K562 (cell line): ENCODE data around the gene MYO3B. TPM values are rescaled to one million over a fixed set of nuclear protein-coding genes. Genes with fewer than 3 reads are reported as not detected.

Experiments used
- ATF4 ChIP-seq: fragments of 450-650 bp; formaldehyde crosslinking; IDR thresholded peaks from 2 replicates; pipeline ENCODE4 v1.4.0; 2022; ENCODE audit warnings: mild to moderate bottlenecking, moderate library complexity
- ATF6 ChIP-seq: sonication (generic); formaldehyde crosslinking; IDR thresholded peaks from 2 replicates; pipeline ENCODE4 v1.4.0; 2020; ENCODE audit warnings: mild to moderate bottlenecking, missing genetic modification reagents
- CCNT2 ChIP-seq: IDR thresholded peaks from 2 replicates; pipeline ENCODE4 v1.6.1; 2011; ENCODE audit warnings: borderline replicate concordance, low read depth, mild to moderate bottlenecking, moderate library complexity, mixed read lengths, low read length; ENCODE audit not compliant: insufficient read length; ENCODE audit errors: extremely low read depth
- E2F1 ChIP-seq: sonication (generic); formaldehyde crosslinking; IDR thresholded peaks from 2 replicates; pipeline ENCODE4 v1.8.1; 2023; ENCODE audit warnings: mild to moderate bottlenecking, missing genetic modification reagents, moderate library complexity
- ETS1 ChIP-seq: conservative IDR thresholded peaks from 2 replicates; pipeline ENCODE4 v1.6.1; 2011; ENCODE audit warnings: low read depth, mild to moderate bottlenecking, low read length; ENCODE audit not compliant: control insufficient read depth
- FOSL1 ChIP-seq: fragments of 200-800 bp; sonication (Bioruptor generic); conservative IDR thresholded peaks from 2 replicates; pipeline ENCODE4 v1.6.1; 2016; ENCODE audit warnings: missing genetic modification characterization, missing compliant biosample characterization
- FUS ChIP-seq: fragments of 200-400 bp; formaldehyde crosslinking; optimal IDR thresholded peaks from 2 replicates; pipeline ENCODE3; 2017; ENCODE audit warnings: low read depth, low read length
- HLTF ChIP-seq: fragments of 450-650 bp; IDR thresholded peaks from 2 replicates; pipeline ENCODE4 v1.6.1; 2016
- MEF2D ChIP-seq: conservative IDR thresholded peaks from 2 replicates; pipeline ENCODE4 v1.6.1; 2016; ENCODE audit warnings: low read depth, missing genetic modification characterization, missing compliant biosample characterization
- POLR2AphosphoS2 ChIP-seq: IDR thresholded peaks from 2 replicates; pipeline ENCODE4 v1.6.1; 2012; ENCODE audit warnings: low read length, improper control_type of control experiment
- RBM25 ChIP-seq: fragments of 200-400 bp; formaldehyde crosslinking; IDR thresholded peaks from 2 replicates; pipeline ENCODE4 v1.6.1; 2018; ENCODE audit warnings: low read length, low read depth, moderate library complexity; ENCODE audit not compliant: severe bottlenecking
- SFPQ ChIP-seq: fragments of 200-400 bp; formaldehyde crosslinking; IDR thresholded peaks from 2 replicates; pipeline ENCODE4 v1.6.1; 2017; ENCODE audit warnings: mild to moderate bottlenecking, low read depth, low read length, moderate library complexity
- SOX6 ChIP-seq: fragments of 450-650 bp; IDR thresholded peaks from 2 replicates; pipeline ENCODE4 v1.6.1; 2014; ENCODE audit warnings: mild to moderate bottlenecking
- TAF7 ChIP-seq: fragments of 450-650 bp; IDR thresholded peaks from 2 replicates; pipeline ENCODE4 v1.6.1; 2016; ENCODE audit warnings: missing genetic modification characterization, missing compliant biosample characterization
- TFAM ChIP-seq: fragments of 250-450 bp; sonication (Bioruptor Pico); conservative IDR thresholded peaks from 2 replicates; pipeline ENCODE4 v1.5.0; 2021; ENCODE audit warnings: mild to moderate bottlenecking, moderate library complexity
- TGIF2 ChIP-seq: sonication (generic); formaldehyde crosslinking; IDR thresholded peaks from 2 replicates; pipeline ENCODE4 v1.8.1; 2022; ENCODE audit warnings: mild to moderate bottlenecking, missing genetic modification reagents, moderate library complexity
- ZNF121 ChIP-seq: sonication (generic); formaldehyde crosslinking; conservative IDR thresholded peaks from 2 replicates; pipeline ENCODE4 v1.8.0; 2022; ENCODE audit warnings: missing genetic modification reagents
- ZNF146 ChIP-seq: IDR thresholded peaks from one replicate; pipeline ENCODE4 v1.6.1; 2018; ENCODE audit warnings: missing compliant biosample characterization; ENCODE audit not compliant: unreplicated experiment
- ZNF274 ChIP-seq: IDR thresholded peaks from 2 replicates; pipeline ENCODE4 v1.6.1; 2011; ENCODE audit warnings: low read depth, mild to moderate bottlenecking, low read length, moderate library complexity, borderline replicate concordance
- ZNF586 ChIP-seq: fragments of 450-650 bp; formaldehyde crosslinking; conservative IDR thresholded peaks from 2 replicates; pipeline ENCODE4 v1.4.0; 2020; ENCODE audit warnings: mild to moderate bottlenecking, moderate library complexity
- ZNF699 ChIP-seq: fragments of 250-450 bp; sonication (Bioruptor Pico); IDR thresholded peaks from 2 replicates; pipeline ENCODE4 v1.8.0; 2021; ENCODE audit warnings: mild to moderate bottlenecking, moderate library complexity; ENCODE audit not compliant: insufficient replicate concordance
- polyA plus RNA-seq, 8 experiments: library from polyadenylated mRNA; depleted of rRNA in 4 of 8; stranded (reverse) in 5 of 8; unstranded in 3 of 8; fragments of >200 nt; fragmentation: Nextera tagmentation in 2 of 8; fragmentation: Illumina TruSeq in 1 of 8; extraction: Ambion mirVana in 2 of 8; extraction: Trizol in 1 of 8; gene quantifications; 2 replicates each; pipeline versions ENCODE4 v1.2.1 to v1.2.3, GENCODE V29; 2011 to 2014; ENCODE audit warnings: inconsistent platforms in 1 of 8, missing spikeins in 1 of 8
- total RNA-seq, 7 experiments: library from RNA; depleted of rRNA in 6 of 7; stranded (reverse); fragments of >200 nt in 6 of 7; fragmentation: Illumina TruSeq in 2 of 7; extraction: Trizol in 2 of 7; gene quantifications; 2 replicates each; pipeline versions ENCODE4 v1.2.1 to v1.2.3, GENCODE V29; 2011 to 2021; ENCODE audit warnings: low replicate concordance in 1 of 7

The MYO3B gene
- total and polyA plus RNA-seq, 9 of the 15 experiments (the other 6 are each of a cell fraction or from before 2014, with no cell fraction given), result 2.7 to 6.5 (median 3.6) TPM

- TF ChIP-seq ZNF586 (CRISPR knock-in tag) (no peak), HLTF (no peak), SOX6 (no peak), E2F1 (CRISPR knock-in tag) (no peak), SFPQ (no peak), ZNF146 (no peak), TGIF2 (no peak), RBM25 (no peak), TFAM (CRISPR knock-in tag) (no peak), ZNF274 (no peak), ZNF121 (CRISPR knock-in tag) (no peak), ATF4 (CRISPR knock-in tag) (no peak), POLR2AphosphoS2 (no peak), ETS1 (no peak), ATF6 (CRISPR knock-in tag) (no peak), ZNF699 (no peak), MEF2D (no peak), CCNT2 (no peak), FOSL1 (tag) (0 out of 2 replicates have a peak, but pooled peaks have one; percentile 51), FUS (no peak), TAF7 (tag) (no peak)
These were observed 65.3 kb downstream of the MYO3B start (continued) for GRCh38 chr2:170243118-170243837.
